AG04449 (cell line): ENCODE data around the gene OLFM1.

ENCODE experiments used
- CTCF ChIA-PET: fragments of 350-600 bp; formaldehyde crosslinking; extraction: SDS; loops from one replicate; lab custom pipeline; 2021; ENCODE audit warnings: antibody characterized with exemption; lab: Yijun Ruan, JAX
- POLR2A ChIA-PET: fragments of 400-600, 350-600 bp; formaldehyde crosslinking; extraction: SDS; loops from one replicate; lab custom pipeline; 2020; ENCODE audit warnings: antibody characterized with exemption, inconsistent platforms; lab: Yijun Ruan, JAX
- DNase-seq: peaks from one replicate; pipeline ENCODE4 v3.0.0-alpha.2; 2010; ENCODE audit warnings: low read depth, low spot score
- H3K4me3 ChIP-seq: 2 replicates; pipeline ENCODE4 v1.5.1; 2011; ENCODE audit warnings: low read depth, mild to moderate bottlenecking, control low read depth, low read length
- TF ChIP-seq, protein P1 (sequence below): IDR thresholded peaks from one replicate; pipeline ENCODE4 v1.5.1; 2011; ENCODE audit warnings: mild to moderate bottlenecking, moderate library complexity, low read length, control low read depth, inconsistent platforms; ENCODE audit not compliant: insufficient read depth; ENCODE audit errors: missing control alignments

Gene OLFM1

DNA sequence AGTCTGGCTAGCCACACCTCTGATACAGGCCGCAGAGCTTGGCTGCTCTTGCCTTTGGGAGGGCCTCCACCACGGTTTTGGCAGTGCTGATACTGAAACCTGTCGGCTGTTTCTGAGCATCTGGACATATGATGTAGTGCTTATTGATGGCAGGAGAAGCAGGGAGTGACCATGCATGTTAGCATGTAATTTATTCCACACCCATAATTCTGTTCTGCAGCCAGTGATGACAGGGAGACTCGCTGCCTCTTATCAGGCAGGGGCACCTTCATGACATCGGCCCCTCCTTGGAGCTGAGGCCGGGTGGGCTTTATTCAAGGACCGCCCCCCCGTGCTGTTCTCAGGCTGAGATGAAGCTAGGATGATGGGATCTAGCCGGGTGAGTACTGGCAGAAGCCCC, 49.0 kb downstream of the OLFM1 start:
- no peak for DNase-seq
- CTCF ChIA-PET, result no interaction called here
- POLR2A ChIA-PET, result no interaction called here
- TF ChIP-seq, protein P1, sequence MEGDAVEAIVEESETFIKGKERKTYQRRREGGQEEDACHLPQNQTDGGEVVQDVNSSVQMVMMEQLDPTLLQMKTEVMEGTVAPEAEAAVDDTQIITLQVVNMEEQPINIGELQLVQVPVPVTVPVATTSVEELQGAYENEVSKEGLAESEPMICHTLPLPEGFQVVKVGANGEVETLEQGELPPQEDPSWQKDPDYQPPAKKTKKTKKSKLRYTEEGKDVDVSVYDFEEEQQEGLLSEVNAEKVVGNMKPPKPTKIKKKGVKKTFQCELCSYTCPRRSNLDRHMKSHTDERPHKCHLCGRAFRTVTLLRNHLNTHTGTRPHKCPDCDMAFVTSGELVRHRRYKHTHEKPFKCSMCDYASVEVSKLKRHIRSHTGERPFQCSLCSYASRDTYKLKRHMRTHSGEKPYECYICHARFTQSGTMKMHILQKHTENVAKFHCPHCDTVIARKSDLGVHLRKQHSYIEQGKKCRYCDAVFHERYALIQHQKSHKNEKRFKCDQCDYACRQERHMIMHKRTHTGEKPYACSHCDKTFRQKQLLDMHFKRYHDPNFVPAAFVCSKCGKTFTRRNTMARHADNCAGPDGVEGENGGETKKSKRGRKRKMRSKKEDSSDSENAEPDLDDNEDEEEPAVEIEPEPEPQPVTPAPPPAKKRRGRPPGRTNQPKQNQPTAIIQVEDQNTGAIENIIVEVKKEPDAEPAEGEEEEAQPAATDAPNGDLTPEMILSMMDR, result no peak
- no peak overlapping the region for H3K4me3 ChIP-seq

DNA sequence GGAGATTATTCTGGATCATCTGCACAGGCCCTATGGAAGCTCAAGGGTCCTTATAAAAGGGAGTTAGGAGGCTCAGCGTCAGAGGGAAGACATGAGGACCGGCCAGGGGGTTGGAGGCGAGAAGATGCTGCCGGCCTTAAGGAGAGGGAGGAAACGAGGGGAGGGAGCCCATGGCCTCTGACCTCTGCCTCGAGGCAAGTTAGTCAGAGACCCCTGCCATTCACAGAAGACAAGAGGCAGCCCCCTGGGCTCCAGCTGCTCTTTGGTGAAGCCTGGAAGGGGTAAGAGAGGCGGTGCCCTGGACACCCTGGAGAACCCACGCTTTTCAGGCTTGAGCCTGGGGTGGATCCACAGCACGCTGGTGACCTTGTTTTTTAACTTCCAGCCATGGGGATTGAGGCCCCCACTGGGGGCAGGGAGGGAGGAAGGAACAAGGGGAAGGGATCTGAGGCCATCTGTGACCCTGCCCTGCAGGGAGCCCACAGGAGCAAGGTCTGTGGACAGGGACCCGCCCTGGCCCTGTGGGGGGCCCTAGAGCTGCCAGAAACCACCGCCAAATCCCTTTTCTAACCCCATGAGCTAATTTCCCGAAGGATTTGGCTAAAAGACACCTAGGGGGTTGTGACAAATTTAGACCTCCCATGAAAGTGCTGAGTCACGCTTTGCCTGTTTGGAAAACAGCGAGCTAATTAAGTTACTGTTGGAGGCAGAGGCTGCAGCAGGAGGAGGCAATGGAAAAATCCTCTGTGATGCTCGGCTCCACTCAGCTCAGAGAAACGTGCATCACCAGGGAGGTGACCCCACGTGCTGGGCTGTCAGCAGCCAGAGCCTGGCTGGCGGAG, 49.7 kb downstream of the OLFM1 start:
- H3K4me3 ChIP-seq, result no peak overlapping the region
- ChIA-PET POLR2A (no interaction called here), CTCF (no interaction called here)
- TF ChIP-seq, protein P1, result no peak
- no peak for DNase-seq

- DNase-seq, result no peak
- CTCF ChIA-PET, result no interaction called here
- no peak overlapping the region for H3K4me3 ChIP-seq
- POLR2A ChIA-PET, result no interaction called here
- TF ChIP-seq, protein P1, result no peak
These were observed 50.8 kb downstream of the OLFM1 start for GRCh38 chr9:135138078-135138855.

DNA sequence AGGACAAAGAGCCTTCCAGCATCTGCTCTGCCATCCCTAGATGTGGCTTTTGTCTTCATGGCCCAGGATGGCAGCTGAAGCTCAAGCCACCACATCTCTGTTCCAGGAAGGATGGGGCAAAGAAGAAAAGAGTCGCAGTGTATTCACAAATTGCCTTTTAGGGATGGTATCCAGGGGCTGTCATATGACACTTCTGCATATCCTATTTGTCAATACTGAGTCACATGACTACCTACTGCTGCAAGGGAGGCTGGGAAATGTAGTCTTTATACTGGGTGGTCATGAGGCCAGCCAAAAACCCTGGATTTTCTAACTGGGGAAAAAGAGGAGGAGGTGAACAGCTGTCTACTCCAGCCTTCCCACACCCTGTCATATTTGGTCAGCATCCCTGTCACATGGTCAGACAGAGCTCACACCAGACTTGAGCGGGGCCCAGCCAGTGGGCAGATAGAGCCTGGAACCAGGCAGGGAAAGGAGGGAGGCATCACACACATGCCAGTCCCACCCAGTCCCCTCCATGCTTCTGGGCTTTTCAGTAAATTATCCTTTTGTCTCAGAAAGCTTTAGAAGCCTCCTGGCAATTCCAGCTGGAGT, 52.0 kb downstream of the OLFM1 start:
- H3K4me3 ChIP-seq, result no peak overlapping the region
- ChIA-PET POLR2A (no interaction called here), CTCF (no interaction called here)
- TF ChIP-seq, protein P1, result no peak
- DNase-seq, result no peak

- no peak for DNase-seq
- ChIA-PET CTCF (no interaction called here), POLR2A (no interaction called here)
- TF ChIP-seq, protein P1, result no peak
- H3K4me3 ChIP-seq, result no peak overlapping the region
These were observed 53.8 kb downstream of the OLFM1 start for GRCh38 chr9:135141183-135141774.
